HG03108 (cell line): Measurements from ENCODE around the gene KATNAL2.
A peak's percentile ranks its signal among the peaks of the same experiment; 100 is the strongest.

Experiments used
- ATAC-seq: cut with Tn5 transposase; IDR thresholded peaks from one replicate; pipeline ENCODE4 v1.9.1; 2021; ENCODE audit warnings: moderate library complexity; ENCODE audit not compliant: unreplicated experiment

Gene KATNAL2, protein sequence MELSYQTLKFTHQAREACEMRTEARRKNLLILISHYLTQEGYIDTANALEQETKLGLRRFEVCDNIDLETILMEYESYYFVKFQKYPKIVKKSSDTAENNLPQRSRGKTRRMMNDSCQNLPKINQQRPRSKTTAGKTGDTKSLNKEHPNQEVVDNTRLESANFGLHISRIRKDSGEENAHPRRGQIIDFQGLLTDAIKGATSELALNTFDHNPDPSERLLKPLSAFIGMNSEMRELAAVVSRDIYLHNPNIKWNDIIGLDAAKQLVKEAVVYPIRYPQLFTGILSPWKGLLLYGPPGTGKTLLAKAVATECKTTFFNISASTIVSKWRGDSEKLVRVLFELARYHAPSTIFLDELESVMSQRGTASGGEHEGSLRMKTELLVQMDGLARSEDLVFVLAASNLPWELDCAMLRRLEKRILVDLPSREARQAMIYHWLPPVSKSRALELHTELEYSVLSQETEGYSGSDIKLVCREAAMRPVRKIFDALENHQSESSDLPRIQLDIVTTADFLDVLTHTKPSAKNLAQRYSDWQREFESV

GRCh38 chr18:46917108-46917802 is at the start of gene KATNAL2, which contains the start of gene PIAS2:
Gene KATNAL2, plus strand, starts transcription at chr18:46917602. Its CDS starts 29,271 bp downstream, at chr18:46946873.
Gene PIAS2, minus strand, starts transcription at chr18:46917507. Its CDS starts 162 bp downstream, at chr18:46917345.
- peak; percentile 84 for ATAC-seq

GRCh38 chr18:46868169-46868921 is 49.1 kb upstream of the KATNAL2 start:
- ATAC-seq: no peak

DNA sequence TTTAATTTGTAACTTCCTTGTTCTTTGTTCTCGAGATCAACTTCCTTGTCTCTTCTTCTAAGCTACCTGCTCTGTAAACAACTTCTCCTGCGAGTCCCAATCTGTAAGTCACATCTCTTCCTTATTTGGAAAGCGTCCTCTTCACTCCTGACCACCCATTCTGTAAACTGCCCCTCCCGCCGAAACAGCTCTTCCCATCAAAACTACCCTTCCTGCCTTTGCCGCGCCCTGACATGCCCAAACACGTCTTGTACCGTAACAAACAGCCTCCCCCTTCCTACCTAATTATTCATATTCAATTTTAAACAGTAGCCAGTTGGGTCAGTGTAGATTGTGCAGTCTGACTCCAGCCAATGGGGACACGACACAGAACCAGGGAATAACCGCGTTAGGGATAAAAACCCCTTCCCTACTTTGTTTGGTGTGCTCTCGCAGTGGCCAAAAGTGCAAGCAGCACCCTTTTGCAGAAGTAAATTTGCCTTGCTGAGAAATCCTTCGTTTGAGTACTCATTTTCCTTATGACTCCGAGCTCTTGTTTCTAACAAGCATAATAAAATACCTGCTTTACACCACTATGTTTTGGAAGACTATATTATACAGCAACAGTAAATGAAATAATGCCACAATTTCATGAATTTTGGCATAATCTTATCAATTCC is 39.9 kb upstream of the KATNAL2 start:
- ATAC-seq: no peak

DNA sequence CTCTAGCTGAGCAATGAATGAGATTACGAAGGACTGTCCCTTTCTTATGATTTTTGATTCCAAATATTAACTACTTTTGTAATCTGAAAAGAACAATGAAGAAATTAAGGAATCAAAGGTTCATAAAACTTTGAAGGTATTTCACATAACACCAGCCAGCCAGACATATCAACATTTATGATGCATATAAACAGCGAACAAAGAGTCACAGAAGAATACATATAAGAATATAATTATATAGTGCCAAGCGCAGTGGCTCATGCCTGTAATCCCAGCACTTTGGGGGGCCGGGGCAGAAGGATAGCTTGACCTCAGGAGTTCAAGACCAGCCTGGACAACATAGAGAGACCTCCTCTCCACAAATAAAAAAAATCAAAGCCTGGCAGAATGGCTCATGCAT is 34.2 kb upstream of the KATNAL2 start:
- ATAC-seq: no peak

- no peak for ATAC-seq
Observed at GRCh38 chr18:46886893-46887292, 30.5 kb upstream of the KATNAL2 start.

- no peak for ATAC-seq
Observed at GRCh38 chr18:46888965-46889364, 28.4 kb upstream of the KATNAL2 start.

- ATAC-seq: peak; percentile 71
Observed at GRCh38 chr18:46891742-46892214, 25.6 kb upstream of the KATNAL2 start.

DNA sequence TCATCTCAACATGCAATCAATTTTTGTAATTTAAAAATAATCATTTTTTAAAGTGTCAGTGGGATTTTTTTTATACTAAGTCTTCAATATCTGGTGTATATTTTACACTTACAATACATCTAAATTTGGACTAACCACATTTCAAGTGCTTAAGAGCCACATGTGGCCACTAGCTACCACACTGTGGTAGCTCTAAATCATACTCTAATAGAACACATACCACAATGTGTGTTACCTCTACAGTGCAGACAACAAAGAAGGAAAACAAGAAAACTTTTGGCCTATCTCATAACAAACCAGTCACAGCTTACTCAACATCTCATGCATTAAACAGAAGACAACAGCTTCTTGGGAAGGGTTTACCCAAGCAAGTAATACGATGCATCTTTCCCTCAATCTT is 24.6 kb upstream of the KATNAL2 start:
- peak; percentile 53 for ATAC-seq

DNA sequence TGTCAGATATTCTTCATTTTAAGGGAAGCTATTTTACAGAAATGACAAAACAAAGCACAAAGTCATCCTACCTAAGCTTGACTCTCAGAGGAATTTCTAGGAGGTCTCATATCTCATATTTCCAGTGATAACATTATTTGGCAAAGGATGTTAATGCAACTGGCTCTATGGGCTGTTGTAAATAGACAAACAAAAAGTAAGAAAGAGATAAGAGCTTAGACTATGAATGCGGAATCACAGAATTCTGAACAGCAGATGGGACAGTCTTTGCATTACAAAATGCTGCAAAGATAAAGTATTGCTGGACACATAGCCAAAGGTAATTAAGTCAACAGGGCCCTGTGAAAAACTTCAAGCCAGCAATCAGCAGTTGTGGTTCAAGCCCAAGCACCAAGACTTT is 24.0 kb upstream of the KATNAL2 start:
- ATAC-seq: no peak

- no peak for ATAC-seq
Observed at GRCh38 chr18:46894124-46894523, 23.3 kb upstream of the KATNAL2 start.

- ATAC-seq: peak; percentile 75
Observed at GRCh38 chr18:46899274-46899948, 18.0 kb upstream of the KATNAL2 start.

DNA sequence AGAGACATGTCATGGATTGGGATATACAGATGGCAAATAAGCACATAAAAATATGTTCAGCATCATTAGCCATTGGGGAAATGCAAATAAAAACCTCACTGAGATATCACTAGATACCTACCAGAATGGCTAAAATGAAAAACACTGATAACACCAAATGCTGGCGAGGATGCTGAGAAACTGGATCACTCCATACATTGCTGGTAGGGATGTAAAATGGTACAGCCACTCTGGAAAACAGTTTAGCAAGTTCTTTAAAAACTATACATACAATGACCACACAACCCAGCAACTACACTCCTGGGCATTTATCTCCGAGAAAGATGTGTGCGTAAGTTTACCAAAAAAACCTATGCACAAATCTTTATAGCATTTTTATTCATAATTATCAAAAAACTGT is 14.0 kb upstream of the KATNAL2 start:
- ATAC-seq: no peak

DNA sequence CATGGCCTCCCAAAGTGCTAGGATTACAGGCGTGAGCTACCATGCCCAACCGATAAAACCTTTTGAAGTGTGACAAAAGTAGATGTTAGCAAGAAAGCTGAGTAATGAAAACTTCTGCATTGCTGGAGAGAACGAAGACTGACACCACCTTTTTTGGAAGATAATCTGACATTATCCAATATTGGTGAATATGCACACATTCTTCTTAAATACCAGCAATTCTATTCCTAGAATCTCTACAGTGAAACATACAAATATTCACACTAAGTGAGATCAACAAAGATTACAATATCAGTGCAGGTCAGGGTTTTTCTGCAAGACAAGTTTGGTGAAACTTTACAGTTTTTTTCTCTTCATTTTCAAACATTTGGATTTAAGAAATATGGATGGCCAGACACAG is 7.9 kb upstream of the KATNAL2 start:
- ATAC-seq: no peak

DNA sequence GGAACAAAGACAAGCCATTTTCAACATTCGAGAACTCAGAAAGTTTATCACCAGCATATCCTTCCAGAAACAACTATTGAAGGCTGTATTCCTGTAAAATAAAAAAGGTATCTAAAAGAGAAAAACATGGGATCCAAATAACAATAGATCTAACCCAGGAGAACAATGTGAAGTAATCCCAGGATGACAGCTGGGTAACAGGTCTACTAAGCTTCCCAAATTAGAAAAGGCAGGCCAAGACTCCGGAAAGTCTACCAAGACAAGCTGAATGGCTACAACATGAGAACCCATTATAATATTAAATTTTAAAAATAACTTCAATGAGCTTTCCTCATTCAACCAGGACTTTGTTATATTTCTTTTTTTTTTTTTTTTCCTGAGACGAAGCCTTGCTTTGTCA is 6.5 kb upstream of the KATNAL2 start:
- no peak for ATAC-seq

GRCh38 chr18:46915800-46916550 is 1.4 kb upstream of the KATNAL2 start:
- no peak for ATAC-seq

GRCh38 chr18:46916551-46917107 is 773 bp upstream of the KATNAL2 start:
- ATAC-seq: peak; percentile 19

GRCh38 chr18:46917803-46918600 is 600 bp downstream of the KATNAL2 start:
- peak; percentile 1 for ATAC-seq

GRCh38 chr18:46920067-46920466 is 2.7 kb downstream of the KATNAL2 start:
- no peak for ATAC-seq
